Measurements from ENCODE around the gene CARMIL1. TPM values are rescaled to one million over a fixed set of nuclear protein-coding genes. Genes with fewer than 3 reads are reported as not detected.

CARMIL1 gene
- total RNA-seq, 1 experiment from 2014 or later = 23.6 TPM

DNA sequence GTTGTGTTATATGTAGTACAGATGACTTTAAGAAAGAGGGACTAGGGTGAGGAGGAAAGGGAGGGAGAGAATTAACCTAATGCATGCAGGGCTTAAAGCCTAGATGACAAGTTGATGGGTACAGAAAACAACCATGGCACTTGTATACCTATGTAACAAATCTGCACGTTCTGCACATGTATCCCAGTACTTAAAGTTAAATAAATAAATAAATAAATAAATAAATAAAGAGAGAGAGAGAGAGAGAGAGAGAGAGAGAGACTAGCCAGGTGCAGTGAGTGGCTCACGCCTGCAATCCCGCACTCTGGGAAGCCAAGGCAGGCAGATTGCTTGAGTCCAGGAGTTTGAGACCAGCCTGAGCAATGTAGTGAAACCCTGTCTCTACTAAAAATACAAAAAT lies 11.5 kb upstream of the CARMIL1 start:
- Mint-ChIP-seq H3K27ac (no peak overlapping the region), H3K36me3 (ENCODE audit: insufficient read depth in 1 of 3, low read depth in 3 of 3) (no peaks in the 10 kb centered on the region), H3K9me3 (peaks cover 0 to 3% of the 10 kb centered on the region in 2 experiments; a peak in 2 of 5 replicates), H3K4me3 (no peak overlapping the region), H3K4me1 (peaks cover 7 to 8% of the 10 kb centered on the region in 2 experiments), H3K27me3 (ENCODE audit: low read depth) (no peaks in the 10 kb centered on the region)
- Histone ChIP-seq H3K9ac (ENCODE audit: extremely low read depth, insufficient read length, low read length) (no peak overlapping the region), H4K5ac (ENCODE audit: insufficient read length, low read depth, low read length) (no peak overlapping the region), H3K18ac (ENCODE audit: insufficient read length, low read depth, low read length) (no peak overlapping the region), H4K8ac (replicated peaks; ENCODE audit: insufficient read length, low read depth, low read length) (no peak overlapping the region), H2BK120ac (ENCODE audit: low read depth, low read length, poor library complexity, severe bottlenecking) (no peak overlapping the region), H3T11ph (ENCODE audit: low read length) (no peak overlapping the region), H3K23ac (ENCODE audit: insufficient read length, low read depth, low read length) (no peak overlapping the region), H3K23me2 (ENCODE audit: insufficient read length, low read depth, low read length, poor library complexity, severe bottlenecking) (no peaks in the 10 kb centered on the region), H2AFZ (ENCODE audit: low read length) (no peak overlapping the region), H3K4me2 (ENCODE audit: insufficient read depth, insufficient read length, low read length) (no peak overlapping the region), H3K14ac (ENCODE audit: insufficient read depth, low read length) (no peak overlapping the region), H2BK15ac (ENCODE audit: low read depth, low read length) (no peak overlapping the region), H2BK5ac (ENCODE audit: insufficient read length, low read length) (no peak overlapping the region), H3K56ac (ENCODE audit: insufficient read length, low read depth, low read length) (no peak overlapping the region), H3K27ac (ENCODE audit: insufficient read length, low read depth, low read length) (no peak overlapping the region), H3K79me2 (ENCODE audit: insufficient read depth, low read length) (no peaks in the 10 kb centered on the region), H2BK12ac (ENCODE audit: insufficient read length, low read depth, low read length) (no peak overlapping the region), H3K27me3 (ENCODE audit: insufficient read depth, low read length) (no peaks in the 10 kb centered on the region), H3K4ac (ENCODE audit: low read depth, low read length) (no peak overlapping the region), H4K20me1 (ENCODE audit: control insufficient read depth, insufficient read depth, insufficient read length) (no peaks in the 10 kb centered on the region), H3K4me1 (ENCODE audit: insufficient read depth, low read length) (no peaks in the 10 kb centered on the region; the same call in 1 of the 2 replicates), H2AK5ac (ENCODE audit: insufficient read length, low read length) (no peak overlapping the region), H3K9me3 (ENCODE audit: control insufficient read depth, low read depth, low read length) (no peaks in the 10 kb centered on the region), H4K91ac (ENCODE audit: insufficient read length, low read depth, low read length) (no peak overlapping the region), H2BK20ac (ENCODE audit: low read depth, low read length, poor library complexity, severe bottlenecking) (no peak overlapping the region), H3K79me1 (ENCODE audit: insufficient read depth, low read depth, low read length, poor library complexity, severe bottlenecking) (no peaks in the 10 kb centered on the region)
- no CpG with 5 or more reads among the region's 3 CpGs for WGBS (ENCODE audit: extremely low coverage, insufficient read length, low lambda C conversion rate)
- DNase-seq = no peak
- TF ChIP-seq, protein P1, sequence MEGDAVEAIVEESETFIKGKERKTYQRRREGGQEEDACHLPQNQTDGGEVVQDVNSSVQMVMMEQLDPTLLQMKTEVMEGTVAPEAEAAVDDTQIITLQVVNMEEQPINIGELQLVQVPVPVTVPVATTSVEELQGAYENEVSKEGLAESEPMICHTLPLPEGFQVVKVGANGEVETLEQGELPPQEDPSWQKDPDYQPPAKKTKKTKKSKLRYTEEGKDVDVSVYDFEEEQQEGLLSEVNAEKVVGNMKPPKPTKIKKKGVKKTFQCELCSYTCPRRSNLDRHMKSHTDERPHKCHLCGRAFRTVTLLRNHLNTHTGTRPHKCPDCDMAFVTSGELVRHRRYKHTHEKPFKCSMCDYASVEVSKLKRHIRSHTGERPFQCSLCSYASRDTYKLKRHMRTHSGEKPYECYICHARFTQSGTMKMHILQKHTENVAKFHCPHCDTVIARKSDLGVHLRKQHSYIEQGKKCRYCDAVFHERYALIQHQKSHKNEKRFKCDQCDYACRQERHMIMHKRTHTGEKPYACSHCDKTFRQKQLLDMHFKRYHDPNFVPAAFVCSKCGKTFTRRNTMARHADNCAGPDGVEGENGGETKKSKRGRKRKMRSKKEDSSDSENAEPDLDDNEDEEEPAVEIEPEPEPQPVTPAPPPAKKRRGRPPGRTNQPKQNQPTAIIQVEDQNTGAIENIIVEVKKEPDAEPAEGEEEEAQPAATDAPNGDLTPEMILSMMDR (conservative IDR thresholded peaks at IDR 0.05) = no peak

Measured in H9 (cell line).